ENCODE data around the gene SLC28A1.

Gene SLC28A1

GRCh38 chr15:84883466-84883865, 996 bp upstream of the SLC28A1 start:
- Histone ChIP-seq H3K4me2 (ENCODE audit: low read depth, low read length, poor library complexity, severe bottlenecking) (no peak overlapping the region), H3K27ac (ENCODE audit: low read depth, low read length) (no peak overlapping the region), H4K20me1 (ENCODE audit: low read depth, low read length) (no peaks in the 10 kb centered on the region), H3K27me3 (ENCODE audit: low read length) (no peaks in the 10 kb centered on the region), H3K9me3 (ENCODE audit: insufficient read depth, low read length) (no peaks in the 10 kb centered on the region), H3K4me3 (ENCODE audit: insufficient read depth, low read length, poor library complexity, severe bottlenecking) (no peak overlapping the region), H3F3A (ENCODE audit: insufficient read depth) (no peaks in the 10 kb centered on the region), H3K36me3 (ENCODE audit: low read length) (no peaks in the 10 kb centered on the region), H2AFZ (ENCODE audit: low read depth, low read length, severe bottlenecking) (no peak overlapping the region), H3K79me2 (ENCODE audit: insufficient read depth, low read length) (no peaks in the 10 kb centered on the region), H3K9me2 (replicated peaks; ENCODE audit: insufficient read depth, low read length) (no peaks in the 10 kb centered on the region), H3K9ac (ENCODE audit: low read length) (no peak overlapping the region)
- TF ChIP-seq EZH2phosphoT487 (conservative IDR thresholded peaks at IDR 0.05; ENCODE audit: low read length) = no peak
- TF ChIP-seq, protein P1, sequence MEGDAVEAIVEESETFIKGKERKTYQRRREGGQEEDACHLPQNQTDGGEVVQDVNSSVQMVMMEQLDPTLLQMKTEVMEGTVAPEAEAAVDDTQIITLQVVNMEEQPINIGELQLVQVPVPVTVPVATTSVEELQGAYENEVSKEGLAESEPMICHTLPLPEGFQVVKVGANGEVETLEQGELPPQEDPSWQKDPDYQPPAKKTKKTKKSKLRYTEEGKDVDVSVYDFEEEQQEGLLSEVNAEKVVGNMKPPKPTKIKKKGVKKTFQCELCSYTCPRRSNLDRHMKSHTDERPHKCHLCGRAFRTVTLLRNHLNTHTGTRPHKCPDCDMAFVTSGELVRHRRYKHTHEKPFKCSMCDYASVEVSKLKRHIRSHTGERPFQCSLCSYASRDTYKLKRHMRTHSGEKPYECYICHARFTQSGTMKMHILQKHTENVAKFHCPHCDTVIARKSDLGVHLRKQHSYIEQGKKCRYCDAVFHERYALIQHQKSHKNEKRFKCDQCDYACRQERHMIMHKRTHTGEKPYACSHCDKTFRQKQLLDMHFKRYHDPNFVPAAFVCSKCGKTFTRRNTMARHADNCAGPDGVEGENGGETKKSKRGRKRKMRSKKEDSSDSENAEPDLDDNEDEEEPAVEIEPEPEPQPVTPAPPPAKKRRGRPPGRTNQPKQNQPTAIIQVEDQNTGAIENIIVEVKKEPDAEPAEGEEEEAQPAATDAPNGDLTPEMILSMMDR (IDR thresholded peaks at IDR 0.05; ENCODE audit: insufficient read depth, low read length, poor library complexity, severe bottlenecking) = no peak

DNA sequence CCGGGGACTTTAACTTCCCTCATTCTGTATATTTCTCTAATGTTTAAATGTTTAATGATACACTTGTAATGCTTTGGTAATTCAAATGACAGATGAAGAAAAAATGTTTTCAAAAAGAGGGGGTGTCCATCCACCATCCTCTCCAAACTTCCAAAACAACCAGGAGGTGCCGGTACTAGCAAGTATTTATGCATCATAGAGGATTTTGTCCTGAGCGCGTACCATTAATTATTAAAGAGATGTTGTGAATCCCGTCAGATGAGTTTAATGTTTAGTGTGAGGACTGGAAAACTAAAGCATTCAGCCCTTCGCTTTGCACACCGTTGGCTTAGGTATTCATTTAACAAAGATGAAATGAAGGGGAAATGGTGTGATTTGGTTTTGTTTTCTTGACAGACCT, 1.3 kb downstream of the SLC28A1 start:
- Histone ChIP-seq H3K36me3 (ENCODE audit: low read length) (no peaks in the 10 kb centered on the region), H3K9me3 (ENCODE audit: insufficient read depth, low read length) (no peaks in the 10 kb centered on the region), H4K20me1 (ENCODE audit: low read depth, low read length) (no peaks in the 10 kb centered on the region), H3K27me3 (ENCODE audit: low read length) (no peaks in the 10 kb centered on the region), H3K4me3 (ENCODE audit: insufficient read depth, low read length, poor library complexity, severe bottlenecking) (no peak overlapping the region), H3K9me2 (replicated peaks; ENCODE audit: insufficient read depth, low read length) (no peaks in the 10 kb centered on the region), H3K79me2 (ENCODE audit: insufficient read depth, low read length) (no peaks in the 10 kb centered on the region), H3K27ac (ENCODE audit: low read depth, low read length) (no peak overlapping the region), H3K4me2 (ENCODE audit: low read depth, low read length, poor library complexity, severe bottlenecking) (no peak overlapping the region), H3K9ac (ENCODE audit: low read length) (no peak overlapping the region), H2AFZ (ENCODE audit: low read depth, low read length, severe bottlenecking) (no peak overlapping the region), H3F3A (ENCODE audit: insufficient read depth) (no peaks in the 10 kb centered on the region)
- no peak for TF ChIP-seq EZH2phosphoT487 (conservative IDR thresholded peaks at IDR 0.05; ENCODE audit: low read length)
- TF ChIP-seq, protein P1 (IDR thresholded peaks at IDR 0.05; ENCODE audit: insufficient read depth, low read length, poor library complexity, severe bottlenecking) = no peak

DNA sequence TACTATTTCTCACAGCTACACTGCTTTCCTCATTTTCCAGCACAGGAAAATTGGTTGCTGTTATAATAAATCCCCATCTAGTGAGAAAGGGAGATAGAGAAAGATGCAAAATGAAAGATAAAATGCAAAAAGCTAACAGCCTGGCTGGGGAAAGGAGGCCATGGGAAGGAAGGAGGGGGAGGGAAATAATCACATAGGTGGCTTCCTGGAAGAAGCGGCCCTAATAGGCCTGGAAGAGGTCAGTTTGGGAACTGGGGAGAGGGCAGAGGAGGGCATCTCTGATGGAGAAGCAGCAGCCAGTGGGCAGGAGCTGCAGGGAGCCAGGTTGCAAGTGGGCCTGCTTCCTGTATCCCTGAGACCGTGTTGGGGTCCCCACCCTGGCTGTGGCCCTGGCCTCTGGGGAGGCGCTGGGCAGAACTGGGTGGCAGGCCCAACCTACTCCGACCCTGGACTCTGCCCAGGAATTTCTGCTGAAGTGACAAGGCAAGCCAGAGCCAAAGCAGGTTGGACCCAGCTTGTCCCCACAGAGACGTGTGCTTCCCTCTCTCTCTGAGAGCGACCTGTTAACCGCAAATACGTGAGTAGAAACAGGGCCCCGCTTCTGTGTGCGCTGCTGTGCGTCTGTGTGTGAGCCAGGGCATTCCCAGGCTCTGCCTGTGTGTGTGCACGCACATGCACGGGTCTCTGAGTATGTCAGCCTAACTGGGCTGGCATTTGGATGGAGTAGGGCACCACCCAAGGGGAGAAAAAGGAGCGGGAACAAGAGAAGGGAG, 1.9 kb downstream of the SLC28A1 start:
- Histone ChIP-seq H3K9me3 (ENCODE audit: insufficient read depth, low read length) (no peaks in the 10 kb centered on the region), H3F3A (ENCODE audit: insufficient read depth) (no peaks in the 10 kb centered on the region), H4K20me1 (ENCODE audit: low read depth, low read length) (no peaks in the 10 kb centered on the region), H2AFZ (ENCODE audit: low read depth, low read length, severe bottlenecking) (no peak overlapping the region), H3K4me2 (ENCODE audit: low read depth, low read length, poor library complexity, severe bottlenecking) (no peak overlapping the region), H3K36me3 (ENCODE audit: low read length) (no peaks in the 10 kb centered on the region), H3K27me3 (ENCODE audit: low read length) (no peaks in the 10 kb centered on the region), H3K79me2 (ENCODE audit: insufficient read depth, low read length) (no peaks in the 10 kb centered on the region), H3K27ac (ENCODE audit: low read depth, low read length) (no peak overlapping the region), H3K4me3 (ENCODE audit: insufficient read depth, low read length, poor library complexity, severe bottlenecking) (no peak overlapping the region), H3K9ac (ENCODE audit: low read length) (no peak overlapping the region), H3K9me2 (replicated peaks; ENCODE audit: insufficient read depth, low read length) (no peaks in the 10 kb centered on the region)
- TF ChIP-seq EZH2phosphoT487 (conservative IDR thresholded peaks at IDR 0.05; ENCODE audit: low read length) = no peak
- TF ChIP-seq, protein P1 (IDR thresholded peaks at IDR 0.05; ENCODE audit: insufficient read depth, low read length, poor library complexity, severe bottlenecking) = no peak

Measured in SU-DHL-6 (cell line).